GM21737 (cell line): ENCODE measurements around the gene CNN3.

Experiments
- ATAC-seq: cut with Tn5 transposase; IDR thresholded peaks from one replicate; pipeline ENCODE4 v1.9.1; 2021; ENCODE audit warnings: mild to moderate bottlenecking, moderate library complexity; ENCODE audit not compliant: unreplicated experiment

Gene CNN3

GRCh38 chr1:94858276-94858675, 68.6 kb downstream of the CNN3 start:
- no peak for ATAC-seq

GRCh38 chr1:94856868-94857267, 70.0 kb downstream of the CNN3 start:
- ATAC-seq: no peak

- no peak for ATAC-seq
These were observed 70.9 kb downstream of the CNN3 start for GRCh38 chr1:94856004-94856403.

GRCh38 chr1:94855307-94855700, 71.6 kb downstream of the CNN3 start:
- no peak for ATAC-seq

GRCh38 chr1:94854458-94855306, 72.2 kb downstream of the CNN3 start:
- peak; percentile 98 for ATAC-seq

- ATAC-seq: no peak
These were observed 74.1 kb downstream of the CNN3 start for GRCh38 chr1:94852788-94853187.

GRCh38 chr1:94851571-94851970, 75.3 kb downstream of the CNN3 start:
- no peak for ATAC-seq
